Measurements from ENCODE around the gene KRTAP9-7. TPM values are rescaled to one million over a fixed set of nuclear protein-coding genes. Genes with fewer than 3 reads are reported as not detected.

KRTAP9-7 gene
- total RNA-seq, 1 experiment from 2014 or later = not detected

- no peak overlapping the region for H3K4ac ChIP-seq (ENCODE audit: low read depth, low read length)
- Mint-ChIP-seq H3K36me3 (ENCODE audit: insufficient read depth in 1 of 3, low read depth in 3 of 3) (peaks cover 0 to 15% (median 12%) of the 10 kb centered on the region in 3 experiments; a peak in 1 of 7 replicates), H3K4me1 (peaks cover 0 to 3% of the 10 kb centered on the region in 2 experiments; a peak in 1 of 4 replicates), H3K4me3 (no peak overlapping the region), H3K9me3 (peaks cover 16 to 17% of the 10 kb centered on the region in 2 experiments), H3K27me3 (ENCODE audit: low read depth) (peaks cover 6% of the 10 kb centered on the region), H3K27ac (no peak overlapping the region)
- H2BK5ac ChIP-seq (ENCODE audit: insufficient read length, low read length) = no peak overlapping the region
- no peak overlapping the region for H2BK15ac ChIP-seq (ENCODE audit: low read depth, low read length)
- H2BK12ac ChIP-seq (ENCODE audit: insufficient read length, low read depth, low read length) = no peak overlapping the region
- no peak overlapping the region for H2AFZ ChIP-seq (ENCODE audit: low read length)
- WGBS (ENCODE audit: extremely low coverage, insufficient read length, low lambda C conversion rate) = no CpG with 5 or more reads among the region's 2 CpGs
- no peak overlapping the region for H3T11ph ChIP-seq (ENCODE audit: low read length)
- DNase-seq = no peak
- H3K23ac ChIP-seq (ENCODE audit: insufficient read length, low read depth, low read length) = no peak overlapping the region
- H2AK5ac ChIP-seq (ENCODE audit: insufficient read length, low read length) = no peak overlapping the region
- H3K27me3 ChIP-seq (ENCODE audit: insufficient read depth, low read length) = no peaks in the 10 kb centered on the region
- H3K18ac ChIP-seq (ENCODE audit: insufficient read length, low read depth, low read length) = no peak overlapping the region
- H3K14ac ChIP-seq (ENCODE audit: insufficient read depth, low read length) = no peak overlapping the region
- no peak overlapping the region for H3K56ac ChIP-seq (ENCODE audit: insufficient read length, low read depth, low read length)
- no peak for TF ChIP-seq CTCF (conservative IDR thresholded peaks at IDR 0.05)
- H3K79me2 ChIP-seq (ENCODE audit: insufficient read depth, low read length) = no peaks in the 10 kb centered on the region
- H3K79me1 ChIP-seq (ENCODE audit: insufficient read depth, low read depth, low read length, poor library complexity, severe bottlenecking) = no peaks in the 10 kb centered on the region
- no peak overlapping the region for H3K27ac ChIP-seq (ENCODE audit: insufficient read length, low read depth, low read length)
- no peak overlapping the region for H2BK20ac ChIP-seq (ENCODE audit: low read depth, low read length, poor library complexity, severe bottlenecking)
- H3K4me2 ChIP-seq (ENCODE audit: insufficient read depth, insufficient read length, low read length) = no peak overlapping the region
- no peak overlapping the region for H4K8ac ChIP-seq (replicated peaks; ENCODE audit: insufficient read length, low read depth, low read length)
- no peak overlapping the region for H2BK120ac ChIP-seq (ENCODE audit: low read depth, low read length, poor library complexity, severe bottlenecking)
- no peak overlapping the region for H4K5ac ChIP-seq (ENCODE audit: insufficient read length, low read depth, low read length)
- H4K20me1 ChIP-seq (ENCODE audit: control insufficient read depth, insufficient read depth, insufficient read length) = no peaks in the 10 kb centered on the region
- no peak overlapping the region for H3K9ac ChIP-seq (ENCODE audit: extremely low read depth, insufficient read length, low read length)
- H3K9me3 ChIP-seq (ENCODE audit: control insufficient read depth, low read depth, low read length) = no peaks in the 10 kb centered on the region
- H3K23me2 ChIP-seq (ENCODE audit: insufficient read length, low read depth, low read length, poor library complexity, severe bottlenecking) = no peaks in the 10 kb centered on the region
- H4K91ac ChIP-seq (ENCODE audit: insufficient read length, low read depth, low read length) = no peak overlapping the region
- no peaks in the 10 kb centered on the region; the same call in 1 of the 2 replicates for H3K4me1 ChIP-seq (ENCODE audit: insufficient read depth, low read length)
Observed at GRCh38 chr17:41318231-41318630, 42.7 kb downstream of the KRTAP9-7 start.

Data from H9 (cell line).